Natural killer cell (primary cell): ENCODE data around the gene TPSAB1. TPM values are rescaled to one million over a fixed set of nuclear protein-coding genes. Genes with fewer than 3 reads are reported as not detected.
"Not testable (repeated sequence)": the region's sequence is repeated elsewhere in the genome, so short reads cannot be mapped to it uniquely, and the experiment has no call there.

ENCODE experiments used
- ATAC-seq, 3 donors: fragments of 150-1000 bp in 2 of 3; fragments of 200-7000 bp in 1 of 3; cut with Tn5 transposase; 1 replicate in 1 of 3; 2 replicates in 2 of 3; pipeline ENCODE4 v1.10.0; 2021; ENCODE audit warnings: mild to moderate bottlenecking in 2 of 3, moderate library complexity in 2 of 3
- DNase-seq, 2 donors: peaks; one replicate each; pipeline versions ENCODE4 v3.0.0 to v3.0.0-alpha.2; 2013 to 2021; ENCODE audit warnings: mixed read lengths in 1 of 2
- H3K27ac ChIP-seq: one replicate; pipeline ENCODE4 v1.5.1; 2013; ENCODE audit warnings: mild to moderate bottlenecking, low read length
- H3K27me3 ChIP-seq: one replicate; pipeline ENCODE4 v1.6.1; 2013; ENCODE audit warnings: low read length; ENCODE audit not compliant: control insufficient read depth, insufficient read depth
- H3K36me3 ChIP-seq: one replicate; pipeline ENCODE4 v1.6.1; 2013; ENCODE audit warnings: low read length; ENCODE audit not compliant: control insufficient read depth, insufficient read depth
- H3K4me1 ChIP-seq: one replicate; pipeline ENCODE4 v1.6.1; 2013; ENCODE audit warnings: low read length; ENCODE audit not compliant: control insufficient read depth, insufficient read depth
- H3K4me3 ChIP-seq: one replicate; pipeline ENCODE4 v1.5.1; 2013; ENCODE audit warnings: low read length
- H3K9me3 ChIP-seq: one replicate; pipeline ENCODE4 v1.6.1; 2013; ENCODE audit warnings: low read length; ENCODE audit not compliant: control insufficient read depth, insufficient read depth
- H3K27ac Mint-ChIP-seq, 2 donors: one replicate each; pipeline ENCODE4 v1.8.0; 2022; ENCODE audit warnings: mild to moderate bottlenecking in 2 of 2, mixed read lengths in 2 of 2, moderate library complexity in 1 of 2
- H3K27me3 Mint-ChIP-seq, 2 donors: one replicate each; pipeline ENCODE4 v1.8.0; 2022; ENCODE audit warnings: low read depth in 2 of 2, mixed read lengths in 2 of 2
- H3K36me3 Mint-ChIP-seq: one replicate; pipeline ENCODE4 v1.8.0; 2022; ENCODE audit warnings: mixed read lengths
- H3K4me1 Mint-ChIP-seq, 2 donors: one replicate each; pipeline ENCODE4 v1.8.0; 2022; ENCODE audit warnings: mixed read lengths in 2 of 2
- H3K4me3 Mint-ChIP-seq: one replicate; pipeline ENCODE4 v1.8.0; 2022; ENCODE audit warnings: mild to moderate bottlenecking, moderate library complexity, mixed read lengths
- H3K9me3 Mint-ChIP-seq, 2 donors: one replicate each; pipeline ENCODE4 v1.8.0; 2022; ENCODE audit warnings: mixed read lengths in 2 of 2
- WGBS: methylation state at CpG from one replicate; pipeline ENCODE4 v1.1.7; 2013; ENCODE audit warnings: missing lambda C conversion rate; ENCODE audit not compliant: insufficient coverage; 5-methylcytosine and 5-hydroxymethylcytosine counted together
- intact Hi-C: fragments of 100-400 bp; cut with micrococcal nuclease; formaldehyde crosslinking; loops from one replicate; pipeline ENCODE4 v1.14.2; 2022
- total RNA-seq, 4 donors: library from RNA; stranded (reverse); fragments of 120-200 nt in 1 of 4; gene quantifications; one replicate each; pipeline versions ENCODE4 v1.2.3 to v1.2.4, GENCODE V29; 2013 to 2022

Gene TPSAB1
- total RNA-seq, 3 donors from 2014 or later (not counting 1 experiment from before 2014, with no cell fraction given), result 0.82 to 13.4 TPM; not detected in 1

DNA sequence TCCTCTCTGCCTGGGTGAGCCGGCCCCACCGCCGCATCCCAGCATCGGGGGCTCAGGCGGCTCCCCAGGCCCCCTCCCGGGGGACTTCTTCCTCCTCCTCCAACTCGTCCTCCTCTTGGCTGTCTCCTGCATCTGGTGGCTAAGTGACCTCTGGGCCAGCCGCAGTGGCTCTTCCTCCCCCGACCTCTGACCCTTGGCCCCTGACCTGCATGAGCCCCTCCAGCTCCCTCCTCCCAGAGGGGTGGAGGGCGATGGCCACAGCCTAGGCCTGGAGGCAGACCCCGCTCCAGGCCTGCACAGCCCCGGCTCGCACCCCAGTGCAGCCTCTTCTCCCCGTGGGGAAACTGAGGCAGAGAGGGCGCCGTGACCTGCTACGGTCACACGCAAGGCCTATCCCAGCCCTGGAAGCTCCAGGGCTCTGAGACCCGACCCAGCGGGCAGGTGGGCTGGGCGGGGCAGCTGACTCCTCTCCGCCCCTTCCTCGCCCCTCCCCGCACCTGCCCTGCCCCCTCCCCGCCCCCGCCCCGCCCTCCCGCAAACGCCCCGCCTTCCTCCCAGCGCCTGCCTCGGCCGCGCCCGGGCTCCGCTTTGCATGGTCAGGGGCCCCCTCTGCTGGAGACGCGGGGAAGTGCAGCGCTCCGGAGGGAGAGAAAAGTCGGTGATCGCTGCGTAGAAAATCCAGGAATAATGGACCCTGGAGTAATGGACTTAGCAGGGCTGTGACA is 8.7 kb downstream of the TPSAB1 start:
- H3K27ac ChIP-seq, H3K36me3 Mint-ChIP-seq, H3K4me1 Mint-ChIP-seq, H3K27ac Mint-ChIP-seq, intact Hi-C loops, H3K9me3 Mint-ChIP-seq, H3K36me3 ChIP-seq, H3K27me3 ChIP-seq, H3K27me3 Mint-ChIP-seq, DNase-seq, H3K4me3 ChIP-seq, H3K4me3 Mint-ChIP-seq, H3K9me3 ChIP-seq: not testable (repeated sequence)
- ATAC-seq, result peak; percentile 75 to 89 (median 82)
- H3K4me1 ChIP-seq, result peaks cover 20% of the 10 kb centered on the region
- WGBS, result no CpG with 5 or more reads among the region's 43 CpGs

DNA sequence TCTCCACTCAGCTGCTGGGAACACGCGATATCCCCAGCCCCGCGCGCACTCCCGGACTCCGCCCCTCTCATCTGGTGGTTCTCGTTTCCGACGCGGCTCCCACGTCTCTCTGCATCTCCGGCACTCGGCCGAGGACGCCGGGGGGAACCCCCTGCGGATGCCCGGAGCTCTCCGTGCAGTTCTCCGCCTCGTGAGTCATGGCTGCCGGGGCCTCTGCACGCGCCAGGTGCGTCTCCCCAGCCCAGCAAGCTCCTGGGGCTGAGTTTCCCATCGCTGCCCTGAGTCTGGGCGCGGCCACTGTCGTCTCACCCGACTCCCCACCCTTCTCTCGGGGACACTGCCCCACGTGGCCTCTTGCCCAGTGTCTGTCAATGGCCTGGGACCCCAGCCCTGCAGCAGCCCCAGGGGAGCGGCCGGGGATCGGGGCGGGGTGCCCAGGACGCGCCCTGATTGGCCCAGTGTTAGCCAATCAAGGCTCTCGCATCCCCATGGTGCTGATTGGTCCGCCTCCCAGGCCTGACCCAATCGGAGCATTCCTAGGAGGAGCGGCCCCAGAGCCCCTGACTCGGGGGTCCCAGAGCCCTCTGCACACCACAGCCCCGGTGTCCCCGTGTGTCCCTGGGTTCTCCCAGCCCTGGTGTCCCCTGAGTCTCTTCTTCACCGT is 13.3 kb downstream of the TPSAB1 start:
- intact Hi-C loops, H3K27me3 ChIP-seq, H3K4me3 ChIP-seq, DNase-seq, H3K4me3 Mint-ChIP-seq, H3K9me3 Mint-ChIP-seq, H3K27me3 Mint-ChIP-seq, H3K4me1 ChIP-seq, H3K36me3 ChIP-seq, H3K36me3 Mint-ChIP-seq, H3K27ac Mint-ChIP-seq, H3K27ac ChIP-seq, H3K9me3 ChIP-seq, H3K4me1 Mint-ChIP-seq: not testable (repeated sequence)
- peak in 1 of 3 donors; percentile 18 for ATAC-seq
- no CpG with 5 or more reads among the region's 47 CpGs for WGBS

GRCh38 chr16:1254821-1255220 is 14.3 kb downstream of the TPSAB1 start:
- H3K9me3 ChIP-seq, H3K36me3 Mint-ChIP-seq, H3K27me3 Mint-ChIP-seq, H3K27ac ChIP-seq, H3K27ac Mint-ChIP-seq, H3K27me3 ChIP-seq, ATAC-seq, intact Hi-C loops, DNase-seq, H3K4me1 Mint-ChIP-seq, H3K36me3 ChIP-seq, H3K4me3 Mint-ChIP-seq, H3K4me1 ChIP-seq, H3K4me3 ChIP-seq, H3K9me3 Mint-ChIP-seq: not testable (repeated sequence)
- WGBS, result 78% methylated on average over 3 of the region's 3 CpGs

- H3K9me3 ChIP-seq, H3K4me3 ChIP-seq, H3K4me1 ChIP-seq, H3K9me3 Mint-ChIP-seq, H3K27me3 Mint-ChIP-seq, H3K36me3 ChIP-seq, H3K27ac ChIP-seq, H3K27ac Mint-ChIP-seq, ATAC-seq, DNase-seq, intact Hi-C loops, H3K4me1 Mint-ChIP-seq, H3K4me3 Mint-ChIP-seq, H3K36me3 Mint-ChIP-seq: not testable (repeated sequence)
- WGBS, result 67% methylated on average over 21 of the region's 26 CpGs
- peaks cover 13% of the 10 kb centered on the region for H3K27me3 ChIP-seq
Measured at GRCh38 chr16:1255276-1256122, 15.0 kb downstream of the TPSAB1 start, which contains the start of gene TPSD1. TPSD1 (plus strand) TSS chr16:1256069; CDS start chr16:1256281, 212 bp downstream.

DNA sequence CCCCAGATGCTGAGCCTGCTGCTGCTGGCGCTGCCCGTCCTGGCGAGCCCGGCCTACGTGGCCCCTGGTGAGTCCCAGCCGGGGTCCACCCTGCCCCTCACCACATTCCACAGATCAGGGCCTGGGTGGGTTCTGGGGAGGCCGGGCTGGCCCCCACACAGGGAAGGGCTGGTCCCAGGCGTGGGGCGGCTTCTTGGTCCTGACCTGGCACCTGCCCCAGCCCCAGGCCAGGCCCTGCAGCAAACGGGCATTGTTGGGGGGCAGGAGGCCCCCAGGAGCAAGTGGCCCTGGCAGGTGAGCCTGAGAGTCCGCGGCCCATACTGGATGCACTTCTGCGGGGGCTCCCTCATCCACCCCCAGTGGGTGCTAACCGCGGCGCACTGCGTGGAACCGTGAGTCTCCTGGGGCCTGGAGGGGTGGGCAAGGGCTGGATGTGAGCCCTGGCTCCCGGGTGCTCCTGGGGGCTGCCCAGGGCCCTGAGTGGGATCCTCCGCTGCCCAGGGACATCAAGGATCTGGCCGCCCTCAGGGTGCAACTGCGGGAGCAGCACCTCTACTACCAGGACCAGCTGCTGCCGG is 15.9 kb downstream of the TPSAB1 start:
- WGBS, result 73% methylated on average over 23 of the region's 23 CpGs
- intact Hi-C loops, H3K4me3 ChIP-seq, ATAC-seq, H3K4me1 ChIP-seq, H3K9me3 ChIP-seq, H3K27ac Mint-ChIP-seq, H3K27ac ChIP-seq, H3K36me3 Mint-ChIP-seq, DNase-seq, H3K4me3 Mint-ChIP-seq, H3K36me3 ChIP-seq, H3K4me1 Mint-ChIP-seq, H3K9me3 Mint-ChIP-seq: not testable (repeated sequence)
- H3K27me3 Mint-ChIP-seq, result peaks cover 8 to 13% of the 10 kb centered on the region in 2 donors
- H3K27me3 ChIP-seq, result peaks cover 15% of the 10 kb centered on the region
